SK-N-SH (cell line): ENCODE data around the gene NPIPB8.
"Not testable (repeated sequence)": the region's sequence is repeated elsewhere in the genome, so short reads cannot be mapped to it uniquely, and the experiment has no call there.

ENCODE experiments used
- ELF1 ChIP-seq: IDR thresholded peaks from 2 replicates; pipeline ENCODE4 v1.4.0; 2012
- GATA2 ChIP-seq: sonication (generic); formaldehyde crosslinking; IDR thresholded peaks from 2 replicates; pipeline ENCODE4 v1.5.0; 2020; ENCODE audit warnings: mild to moderate bottlenecking, missing genetic modification reagents
- MEF2A ChIP-seq: IDR thresholded peaks from 2 replicates; pipeline ENCODE4 v1.4.0; 2012; ENCODE audit warnings: low read depth, borderline replicate concordance
- NFIC ChIP-seq: IDR thresholded peaks from 2 replicates; pipeline ENCODE4 v1.4.0; 2012; ENCODE audit warnings: borderline replicate concordance
- POLR2AphosphoS5 ChIP-seq: IDR thresholded peaks from 2 replicates; pipeline ENCODE4 v1.6.1; 2012; ENCODE audit warnings: low read depth, low read length
- RCOR1 ChIP-seq: fragments of 150-350 bp; IDR thresholded peaks from 2 replicates; pipeline ENCODE4 v1.6.1; 2017; ENCODE audit warnings: antibody characterized with exemption, low read length
- SIN3A ChIP-seq: IDR thresholded peaks from 2 replicates; pipeline ENCODE4 v1.6.1; 2012; ENCODE audit warnings: low read depth, mild to moderate bottlenecking, low read length, moderate library complexity, borderline replicate concordance
- SMC3 ChIP-seq: IDR thresholded peaks from 2 replicates; pipeline ENCODE4 v1.6.1; 2012; ENCODE audit warnings: low read depth, low read length, improper control_type of control experiment
- TAF1 ChIP-seq: IDR thresholded peaks from 2 replicates; pipeline ENCODE4 v1.6.1; 2012; ENCODE audit warnings: low read depth, mild to moderate bottlenecking, low read length, moderate library complexity, borderline replicate concordance
- TF ChIP-seq, protein P1 (sequence below): fragments of 150-350 bp; IDR thresholded peaks from 2 replicates; pipeline ENCODE4 v1.6.1; 2017; ENCODE audit warnings: antibody characterized with exemption, low read length, low read depth, borderline replicate concordance
- TF ChIP-seq, protein P2 (sequence below): fragments of 200-600 bp; sonication (generic); IDR thresholded peaks from 2 replicates; pipeline ENCODE4 v1.6.1; 2017; ENCODE audit warnings: antibody characterized with exemption, mild to moderate bottlenecking, moderate library complexity
- TF ChIP-seq, protein P3 (sequence below): IDR thresholded peaks from 2 replicates; pipeline ENCODE4 v1.4.0; 2012; ENCODE audit warnings: low read depth, borderline replicate concordance
- TF ChIP-seq, protein P4 (sequence below): IDR thresholded peaks from 2 replicates; pipeline ENCODE4 v1.4.0; 2012; ENCODE audit warnings: low read depth, borderline replicate concordance

DNA sequence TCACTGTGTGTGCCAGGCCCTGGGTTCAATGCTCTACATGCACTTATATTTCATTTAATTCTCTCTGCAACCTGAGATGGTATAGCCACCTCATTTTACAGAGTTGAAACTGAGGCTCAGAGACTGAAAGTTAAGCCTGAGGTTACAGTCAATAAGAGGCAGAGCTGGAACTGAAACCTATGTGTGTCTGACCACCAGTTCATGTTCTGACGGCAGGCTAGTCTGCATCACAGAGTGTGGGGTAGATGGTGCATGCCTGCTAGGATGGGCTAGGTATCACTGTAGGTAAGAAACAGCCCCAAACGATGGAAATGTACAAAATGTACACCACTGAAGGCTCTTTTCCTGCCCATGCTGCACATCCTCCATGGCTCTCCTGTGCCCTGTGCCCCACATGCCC lies 2.1 kb downstream of the NPIPB8 start:
- TF ChIP-seq, protein P1, sequence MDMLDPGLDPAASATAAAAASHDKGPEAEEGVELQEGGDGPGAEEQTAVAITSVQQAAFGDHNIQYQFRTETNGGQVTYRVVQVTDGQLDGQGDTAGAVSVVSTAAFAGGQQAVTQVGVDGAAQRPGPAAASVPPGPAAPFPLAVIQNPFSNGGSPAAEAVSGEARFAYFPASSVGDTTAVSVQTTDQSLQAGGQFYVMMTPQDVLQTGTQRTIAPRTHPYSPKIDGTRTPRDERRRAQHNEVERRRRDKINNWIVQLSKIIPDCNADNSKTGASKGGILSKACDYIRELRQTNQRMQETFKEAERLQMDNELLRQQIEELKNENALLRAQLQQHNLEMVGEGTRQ, result not testable (repeated sequence)
- TF ChIP-seq, protein P2, sequence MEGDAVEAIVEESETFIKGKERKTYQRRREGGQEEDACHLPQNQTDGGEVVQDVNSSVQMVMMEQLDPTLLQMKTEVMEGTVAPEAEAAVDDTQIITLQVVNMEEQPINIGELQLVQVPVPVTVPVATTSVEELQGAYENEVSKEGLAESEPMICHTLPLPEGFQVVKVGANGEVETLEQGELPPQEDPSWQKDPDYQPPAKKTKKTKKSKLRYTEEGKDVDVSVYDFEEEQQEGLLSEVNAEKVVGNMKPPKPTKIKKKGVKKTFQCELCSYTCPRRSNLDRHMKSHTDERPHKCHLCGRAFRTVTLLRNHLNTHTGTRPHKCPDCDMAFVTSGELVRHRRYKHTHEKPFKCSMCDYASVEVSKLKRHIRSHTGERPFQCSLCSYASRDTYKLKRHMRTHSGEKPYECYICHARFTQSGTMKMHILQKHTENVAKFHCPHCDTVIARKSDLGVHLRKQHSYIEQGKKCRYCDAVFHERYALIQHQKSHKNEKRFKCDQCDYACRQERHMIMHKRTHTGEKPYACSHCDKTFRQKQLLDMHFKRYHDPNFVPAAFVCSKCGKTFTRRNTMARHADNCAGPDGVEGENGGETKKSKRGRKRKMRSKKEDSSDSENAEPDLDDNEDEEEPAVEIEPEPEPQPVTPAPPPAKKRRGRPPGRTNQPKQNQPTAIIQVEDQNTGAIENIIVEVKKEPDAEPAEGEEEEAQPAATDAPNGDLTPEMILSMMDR, result not testable (repeated sequence)
- TF ChIP-seq, protein P3, sequence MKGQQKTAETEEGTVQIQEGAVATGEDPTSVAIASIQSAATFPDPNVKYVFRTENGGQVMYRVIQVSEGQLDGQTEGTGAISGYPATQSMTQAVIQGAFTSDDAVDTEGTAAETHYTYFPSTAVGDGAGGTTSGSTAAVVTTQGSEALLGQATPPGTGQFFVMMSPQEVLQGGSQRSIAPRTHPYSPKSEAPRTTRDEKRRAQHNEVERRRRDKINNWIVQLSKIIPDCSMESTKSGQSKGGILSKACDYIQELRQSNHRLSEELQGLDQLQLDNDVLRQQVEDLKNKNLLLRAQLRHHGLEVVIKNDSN, result not testable (repeated sequence)
- not testable (repeated sequence) for TF ChIP-seq SMC3; SIN3A; GATA2 (CRISPR knock-in tag); ELF1; TAF1; NFIC; RCOR1; POLR2AphosphoS5; MEF2A
- TF ChIP-seq, protein P4, sequence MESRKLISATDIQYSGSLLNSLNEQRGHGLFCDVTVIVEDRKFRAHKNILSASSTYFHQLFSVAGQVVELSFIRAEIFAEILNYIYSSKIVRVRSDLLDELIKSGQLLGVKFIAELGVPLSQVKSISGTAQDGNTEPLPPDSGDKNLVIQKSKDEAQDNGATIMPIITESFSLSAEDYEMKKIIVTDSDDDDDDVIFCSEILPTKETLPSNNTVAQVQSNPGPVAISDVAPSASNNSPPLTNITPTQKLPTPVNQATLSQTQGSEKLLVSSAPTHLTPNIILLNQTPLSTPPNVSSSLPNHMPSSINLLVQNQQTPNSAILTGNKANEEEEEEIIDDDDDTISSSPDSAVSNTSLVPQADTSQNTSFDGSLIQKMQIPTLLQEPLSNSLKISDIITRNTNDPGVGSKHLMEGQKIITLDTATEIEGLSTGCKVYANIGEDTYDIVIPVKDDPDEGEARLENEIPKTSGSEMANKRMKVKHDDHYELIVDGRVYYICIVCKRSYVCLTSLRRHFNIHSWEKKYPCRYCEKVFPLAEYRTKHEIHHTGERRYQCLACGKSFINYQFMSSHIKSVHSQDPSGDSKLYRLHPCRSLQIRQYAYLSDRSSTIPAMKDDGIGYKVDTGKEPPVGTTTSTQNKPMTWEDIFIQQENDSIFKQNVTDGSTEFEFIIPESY, result not testable (repeated sequence)
